ENCODE results near the gene VTA1.

GRCh38 chr6:142226731-142227130, 79.7 kb downstream of the VTA1 start:
- no peak for TF ChIP-seq CTCF (IDR thresholded peaks at IDR 0.05; ENCODE audit: low read depth, low read length, missing input control)
- no peak for TF ChIP-seq TAF1 (conservative IDR thresholded peaks at IDR 0.05)
- TF ChIP-seq SP1 (IDR thresholded peaks at IDR 0.05): no peak
- TF ChIP-seq GABPA (IDR thresholded peaks at IDR 0.05 in 1 of 2, conservative IDR thresholded peaks at IDR 0.05 in 1 of 2): no peak
- TF ChIP-seq REST (IDR thresholded peaks at IDR 0.05): no peak
- TF ChIP-seq YY1 (IDR thresholded peaks at IDR 0.05): no peak
- TF ChIP-seq ATF3 (IDR thresholded peaks at IDR 0.05): no peak
- no peak for TF ChIP-seq RAD21 (IDR thresholded peaks at IDR 0.05)
- TF ChIP-seq MAX (IDR thresholded peaks at IDR 0.05): no peak
- TF ChIP-seq NR2F2 (IDR thresholded peaks at IDR 0.05): no peak
- TF ChIP-seq FOXA1 (IDR thresholded peaks at IDR 0.05): no peak
- no peak for TF ChIP-seq JUND (IDR thresholded peaks at IDR 0.05)
- no peak for TF ChIP-seq ZBTB33 (IDR thresholded peaks at IDR 0.05)
